Stimulated activated naive CD8-positive, alpha-beta T cell treated with anti-CD3 and anti-CD28 coated beads, Interleukin-15, Interleukin-2, amounts not matched to agents 100 ng/mL and 50 ng/mL, for 24 hours (primary cell): ENCODE data around the gene AMELX.

Source experiments
- H3K27ac Mint-ChIP-seq: one replicate; pipeline ENCODE4 v1.8.0; 2021; ENCODE audit warnings: mild to moderate bottlenecking, mixed read lengths
- H3K27me3 Mint-ChIP-seq: one replicate; pipeline ENCODE4 v1.8.0; 2021; ENCODE audit warnings: mixed read lengths
- H3K36me3 Mint-ChIP-seq: one replicate; pipeline ENCODE4 v1.8.0; 2021; ENCODE audit warnings: low read depth, mixed read lengths
- H3K4me1 Mint-ChIP-seq: one replicate; pipeline ENCODE4 v1.8.0; 2021; ENCODE audit warnings: low read depth, mixed read lengths
- H3K4me3 Mint-ChIP-seq: one replicate; pipeline ENCODE4 v1.8.0; 2021; ENCODE audit warnings: mild to moderate bottlenecking, mixed read lengths
- H3K9me3 Mint-ChIP-seq: one replicate; pipeline ENCODE4 v1.8.0; 2021; ENCODE audit warnings: mixed read lengths

AMELX gene

DNA sequence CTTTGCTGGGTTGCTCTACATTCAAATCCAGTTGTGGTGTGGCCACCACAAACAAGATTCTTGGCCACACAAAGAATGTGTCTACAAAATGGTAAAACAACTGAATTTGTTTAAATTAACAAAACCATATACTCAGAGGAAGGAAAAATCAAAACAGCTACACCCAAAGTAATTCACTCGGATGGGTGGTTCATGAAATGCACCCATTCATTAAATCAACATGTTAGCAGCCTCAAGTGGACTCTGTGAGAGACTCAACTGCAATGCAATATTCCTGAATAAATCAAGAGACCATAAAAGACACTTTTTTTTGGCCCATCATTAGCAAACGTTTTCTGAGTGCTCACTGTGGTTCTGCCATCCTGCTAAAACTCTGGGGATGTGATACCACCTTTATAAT, 11.2 kb upstream of the AMELX start:
- H3K36me3 Mint-ChIP-seq, result no peaks in the 10 kb centered on the region
- no peaks in the 10 kb centered on the region for H3K27me3 Mint-ChIP-seq

DNA sequence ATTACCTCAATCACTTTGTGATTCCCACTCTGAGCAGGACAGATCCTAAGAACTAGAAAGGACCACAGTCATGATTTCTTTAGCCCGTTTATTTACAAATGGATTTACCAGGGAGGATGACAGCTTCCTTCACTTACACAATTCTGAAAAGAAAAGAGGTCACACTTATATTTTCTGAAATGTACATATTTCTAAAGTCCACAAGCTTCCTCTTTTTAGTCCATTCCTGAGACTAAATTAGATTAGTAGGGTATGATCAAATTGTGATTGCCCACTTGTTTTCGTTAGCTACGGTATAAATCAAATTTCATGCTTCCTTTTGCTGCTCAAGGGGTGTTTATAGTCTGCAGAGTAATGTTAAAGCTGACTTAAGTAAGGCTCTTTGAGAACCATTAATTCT, 7.6 kb upstream of the AMELX start:
- Mint-ChIP-seq H3K4me3 (no peak overlapping the region), H3K27ac (no peak overlapping the region), H3K4me1 (no peaks in the 10 kb centered on the region), H3K36me3 (no peaks in the 10 kb centered on the region), H3K27me3 (no peaks in the 10 kb centered on the region), H3K9me3 (no peaks in the 10 kb centered on the region)

More for the DNA sequence above, 11.2 kb upstream of the AMELX start:
- H3K9me3 Mint-ChIP-seq, result no peaks in the 10 kb centered on the region
- no peak overlapping the region for H3K27ac Mint-ChIP-seq
- no peak overlapping the region for H3K4me3 Mint-ChIP-seq
- no peaks in the 10 kb centered on the region for H3K4me1 Mint-ChIP-seq

DNA sequence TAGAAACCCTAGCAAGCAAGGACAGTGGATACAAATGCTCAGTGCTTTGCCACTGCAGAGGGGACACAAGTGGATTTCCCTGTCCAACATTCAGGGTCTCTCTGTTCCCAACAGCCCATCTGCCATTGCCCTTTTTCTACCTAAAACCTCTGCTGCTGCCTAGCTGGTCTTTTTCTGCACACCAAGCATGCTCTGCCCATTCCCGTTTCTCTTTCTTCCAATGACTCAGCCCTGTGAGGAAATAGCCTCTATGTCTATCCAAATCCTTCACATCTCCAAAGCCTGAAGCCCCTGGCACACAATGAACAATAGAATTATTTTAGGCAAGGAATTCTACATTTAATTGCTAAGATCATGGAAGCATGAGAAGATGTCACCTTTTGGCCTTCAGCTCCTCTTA, 5.7 kb upstream of the AMELX start:
- H3K27ac Mint-ChIP-seq, result no peak overlapping the region
- no peaks in the 10 kb centered on the region for H3K9me3 Mint-ChIP-seq
- H3K4me1 Mint-ChIP-seq, result no peaks in the 10 kb centered on the region
- H3K4me3 Mint-ChIP-seq, result no peak overlapping the region
- no peaks in the 10 kb centered on the region for H3K36me3 Mint-ChIP-seq
- no peaks in the 10 kb centered on the region for H3K27me3 Mint-ChIP-seq

DNA sequence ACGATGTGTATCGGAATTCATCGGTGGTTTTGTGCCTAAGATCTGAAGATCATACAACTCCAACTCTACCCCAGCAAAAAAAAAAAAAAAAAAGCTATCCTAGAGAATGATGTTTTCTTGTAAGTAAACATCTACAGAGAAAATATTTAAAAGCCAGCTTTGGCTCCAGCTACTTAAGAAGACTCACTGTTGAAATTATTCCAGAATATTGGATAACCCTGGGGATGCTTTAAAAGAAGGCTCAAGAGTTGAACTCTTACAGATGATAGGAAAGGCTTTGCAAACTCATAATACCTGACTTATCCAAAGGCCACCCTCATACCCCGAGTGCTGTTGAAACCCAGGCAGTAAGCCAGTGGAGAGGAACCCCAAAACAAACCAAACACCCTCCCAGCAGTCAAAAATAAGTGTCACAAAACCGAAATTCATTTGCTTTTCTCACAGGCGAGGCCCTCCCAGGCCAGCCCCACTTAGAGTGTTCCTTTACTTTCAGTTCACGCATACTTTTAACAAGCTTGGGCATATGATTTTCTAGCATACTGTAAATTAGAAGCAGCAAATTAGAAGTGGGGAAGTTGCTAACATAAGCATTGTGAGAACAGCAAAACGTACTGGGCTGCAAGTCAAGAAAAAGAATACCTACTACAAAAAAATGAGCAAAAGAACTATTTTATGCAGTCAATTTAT, 2.7 kb upstream of the AMELX start:
- Mint-ChIP-seq H3K4me3 (no peak overlapping the region), H3K9me3 (no peaks in the 10 kb centered on the region), H3K27ac (no peak overlapping the region), H3K4me1 (no peaks in the 10 kb centered on the region), H3K27me3 (no peaks in the 10 kb centered on the region), H3K36me3 (no peaks in the 10 kb centered on the region)

DNA sequence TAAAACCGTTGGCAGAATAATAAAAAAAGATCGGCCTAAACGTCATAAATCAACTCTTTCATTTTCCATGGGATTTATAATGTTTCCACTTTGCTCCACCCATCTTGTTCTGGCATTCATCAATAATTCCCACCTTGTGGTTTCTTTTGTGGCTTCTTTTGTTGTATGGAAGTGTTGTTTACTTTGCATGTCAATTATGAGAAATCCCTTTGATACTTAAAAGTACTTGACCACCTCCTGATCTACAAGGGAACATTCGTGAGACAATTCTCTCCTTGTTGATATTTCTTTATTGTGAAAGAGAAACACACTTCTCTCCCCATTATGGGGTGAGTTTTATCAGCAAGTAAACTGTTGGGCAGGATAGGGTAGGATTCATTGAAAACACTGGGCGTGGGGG, 2.8 kb downstream of the AMELX start:
- H3K27me3 Mint-ChIP-seq, result peaks cover 3% of the 10 kb centered on the region
- H3K36me3 Mint-ChIP-seq, result no peaks in the 10 kb centered on the region
- H3K27ac Mint-ChIP-seq, result no peak overlapping the region
- H3K4me1 Mint-ChIP-seq, result no peaks in the 10 kb centered on the region
- no peak overlapping the region for H3K4me3 Mint-ChIP-seq
- H3K9me3 Mint-ChIP-seq, result no peaks in the 10 kb centered on the region

DNA sequence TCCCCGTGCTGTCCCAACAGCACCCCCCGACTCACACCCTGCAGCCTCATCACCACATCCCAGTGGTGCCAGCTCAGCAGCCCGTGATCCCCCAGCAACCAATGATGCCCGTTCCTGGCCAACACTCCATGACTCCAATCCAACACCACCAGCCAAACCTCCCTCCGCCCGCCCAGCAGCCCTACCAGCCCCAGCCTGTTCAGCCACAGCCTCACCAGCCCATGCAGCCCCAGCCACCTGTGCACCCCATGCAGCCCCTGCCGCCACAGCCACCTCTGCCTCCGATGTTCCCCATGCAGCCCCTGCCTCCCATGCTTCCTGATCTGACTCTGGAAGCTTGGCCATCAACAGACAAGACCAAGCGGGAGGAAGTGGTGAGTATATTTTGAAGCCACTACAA, 5.4 kb downstream of the AMELX start:
- H3K4me1 Mint-ChIP-seq, result no peaks in the 10 kb centered on the region

DNA sequence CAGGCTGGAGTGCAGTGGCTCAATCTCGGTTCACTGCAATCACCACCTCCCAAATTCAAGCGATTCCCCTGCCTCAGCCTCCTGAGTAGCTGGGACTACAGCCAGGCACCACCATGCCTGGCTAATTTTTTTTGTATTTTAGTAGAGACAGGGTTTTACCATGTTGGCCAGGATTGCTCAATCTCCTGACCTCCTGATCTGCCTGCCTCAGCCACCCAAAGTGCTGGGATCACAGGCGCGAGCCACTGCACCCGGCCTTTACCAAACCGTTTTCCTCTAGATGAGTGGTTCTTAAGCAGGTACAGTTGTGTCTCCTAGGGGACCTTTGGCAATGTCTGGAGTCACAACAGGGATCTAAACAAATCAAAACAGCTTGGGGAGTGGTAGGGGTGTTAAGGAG, 11.6 kb downstream of the AMELX start:
- Mint-ChIP-seq H3K36me3 (no peaks in the 10 kb centered on the region), H3K27ac (no peak overlapping the region), H3K4me1 (no peaks in the 10 kb centered on the region), H3K4me3 (no peak overlapping the region), H3K27me3 (no peaks in the 10 kb centered on the region), H3K9me3 (no peaks in the 10 kb centered on the region)

More for the DNA sequence above, 5.4 kb downstream of the AMELX start:
- no peaks in the 10 kb centered on the region for H3K9me3 Mint-ChIP-seq
- no peak overlapping the region for H3K4me3 Mint-ChIP-seq
- peaks cover 3% of the 10 kb centered on the region for H3K27me3 Mint-ChIP-seq
- H3K36me3 Mint-ChIP-seq, result no peaks in the 10 kb centered on the region
- no peak overlapping the region for H3K27ac Mint-ChIP-seq

DNA sequence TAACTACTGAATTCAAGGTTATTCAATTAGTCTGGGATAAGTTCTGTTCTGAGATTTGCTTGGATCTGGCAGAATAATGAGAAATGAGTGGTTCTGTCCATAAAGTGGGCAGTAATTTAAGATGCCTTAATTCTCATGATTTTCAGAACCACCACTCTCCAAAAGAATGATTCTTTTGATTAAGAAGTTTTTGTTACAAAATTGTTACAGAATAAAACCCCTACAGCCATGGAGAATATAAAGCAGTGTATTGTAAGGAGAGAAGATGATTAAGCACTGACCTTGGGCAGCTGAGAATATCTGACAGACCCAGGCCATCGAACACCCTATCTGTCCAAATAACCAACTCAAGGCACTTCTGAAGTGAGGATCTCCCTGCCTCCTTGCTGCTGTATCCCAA, 12.4 kb downstream of the AMELX start:
- Mint-ChIP-seq H3K4me1 (no peaks in the 10 kb centered on the region), H3K36me3 (no peaks in the 10 kb centered on the region), H3K9me3 (no peaks in the 10 kb centered on the region), H3K27ac (no peak overlapping the region), H3K4me3 (no peak overlapping the region), H3K27me3 (no peaks in the 10 kb centered on the region)

DNA sequence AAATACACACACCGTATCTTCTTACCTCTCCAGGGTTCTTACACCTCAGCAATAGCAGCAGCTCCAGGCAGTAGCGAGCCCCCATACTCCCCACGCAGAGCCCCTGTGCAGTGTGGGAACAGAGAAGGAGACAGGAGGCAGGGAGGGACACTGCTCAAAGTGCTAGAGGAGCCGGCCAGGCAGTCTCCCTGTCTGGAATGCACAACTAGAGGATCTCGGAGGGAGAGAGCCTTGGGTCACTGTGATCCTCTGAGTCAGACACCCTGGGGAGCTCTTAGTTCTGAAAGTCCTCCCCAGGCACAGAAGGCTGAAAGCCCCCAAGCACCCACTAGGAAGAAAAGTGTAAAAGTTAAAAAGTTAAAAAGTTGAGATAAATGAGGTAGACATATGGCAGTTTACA, 16.0 kb downstream of the AMELX start:
- Mint-ChIP-seq H3K9me3 (no peaks in the 10 kb centered on the region), H3K36me3 (no peaks in the 10 kb centered on the region), H3K4me1 (no peaks in the 10 kb centered on the region), H3K27ac (no peak overlapping the region), H3K27me3 (no peaks in the 10 kb centered on the region), H3K4me3 (no peak overlapping the region)

DNA sequence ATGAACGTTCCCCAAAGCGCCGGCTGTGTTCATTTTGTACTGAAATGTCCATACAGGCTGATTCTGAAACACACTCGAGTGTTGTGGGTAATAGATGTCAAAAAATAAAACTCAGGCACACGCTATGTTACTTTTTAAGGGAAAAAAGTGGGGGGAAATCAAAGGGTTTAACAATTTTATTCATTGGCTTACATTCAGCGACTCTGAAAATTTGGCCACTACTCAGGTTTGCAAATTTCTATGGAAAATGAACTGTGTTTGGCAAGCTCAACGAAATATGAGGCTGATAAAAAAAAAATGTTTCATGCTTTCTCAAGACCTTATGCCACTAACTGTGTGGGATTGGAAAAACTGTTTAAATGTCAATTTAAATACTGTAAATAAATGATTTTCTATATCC, 18.5 kb downstream of the AMELX start:
- Mint-ChIP-seq H3K4me3 (no peak overlapping the region), H3K36me3 (no peaks in the 10 kb centered on the region), H3K27ac (no peak overlapping the region), H3K4me1 (no peaks in the 10 kb centered on the region), H3K9me3 (no peaks in the 10 kb centered on the region), H3K27me3 (no peaks in the 10 kb centered on the region)

DNA sequence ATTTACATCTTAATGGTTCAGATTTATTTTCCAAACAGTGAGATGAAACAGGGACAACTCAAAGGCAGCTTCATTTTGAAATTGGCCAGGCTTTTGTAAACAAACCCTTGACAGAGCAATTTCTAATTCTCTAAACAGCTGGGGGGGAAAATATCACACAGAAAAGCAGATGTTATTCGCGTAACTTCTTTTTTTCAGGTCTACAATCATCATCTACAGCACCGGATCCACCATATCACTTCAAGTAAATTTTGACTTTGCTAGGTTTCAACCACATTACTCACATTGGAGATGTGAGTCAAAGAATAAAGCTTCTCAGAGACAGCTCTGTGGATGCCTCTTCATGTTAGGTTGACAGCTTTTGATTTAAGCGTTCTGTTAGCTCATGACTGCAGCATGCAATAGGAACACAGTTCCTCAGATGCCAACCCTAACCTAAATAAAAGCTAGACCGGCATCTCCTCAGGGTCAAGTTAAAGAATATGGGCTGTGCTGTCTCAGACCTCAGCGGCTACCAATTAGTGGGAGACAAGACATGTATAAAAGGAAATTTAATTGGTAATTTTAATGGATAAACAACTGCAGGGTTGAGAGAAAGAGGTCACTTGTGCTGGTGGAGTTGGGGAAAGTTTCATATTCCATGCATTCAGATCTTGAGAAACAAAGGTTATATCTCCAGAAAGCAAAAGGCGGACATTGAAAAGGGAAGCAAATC, 26.8 kb downstream of the AMELX start:
- Mint-ChIP-seq H3K4me1 (no peaks in the 10 kb centered on the region), H3K36me3 (no peaks in the 10 kb centered on the region), H3K27ac (no peak overlapping the region), H3K4me3 (no peak overlapping the region), H3K9me3 (peaks cover 3% of the 10 kb centered on the region), H3K27me3 (no peaks in the 10 kb centered on the region)

DNA sequence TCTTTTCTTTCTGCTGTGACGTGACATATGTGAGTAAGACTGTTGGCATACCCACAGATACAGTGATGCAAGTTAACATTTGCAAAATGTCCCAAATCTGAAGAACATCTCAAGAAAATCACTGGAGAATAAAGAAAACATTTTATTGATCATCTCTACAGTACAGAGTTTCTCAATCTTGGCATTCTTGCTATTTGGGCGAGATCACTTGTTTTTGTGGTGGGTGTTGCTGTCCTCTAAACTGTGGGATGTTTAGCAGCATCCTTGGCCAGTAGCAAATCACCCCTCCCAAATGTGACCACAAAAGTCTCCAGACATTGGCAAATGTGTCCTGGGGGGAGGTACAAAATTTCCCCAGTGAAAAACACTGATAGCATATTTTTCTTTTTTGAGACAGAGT, 28.8 kb downstream of the AMELX start:
- no peak overlapping the region for H3K4me3 Mint-ChIP-seq
- H3K27ac Mint-ChIP-seq, result no peak overlapping the region
- H3K4me1 Mint-ChIP-seq, result no peaks in the 10 kb centered on the region
- H3K36me3 Mint-ChIP-seq, result no peaks in the 10 kb centered on the region
- peaks cover 3% of the 10 kb centered on the region for H3K9me3 Mint-ChIP-seq
- H3K27me3 Mint-ChIP-seq, result no peaks in the 10 kb centered on the region

DNA sequence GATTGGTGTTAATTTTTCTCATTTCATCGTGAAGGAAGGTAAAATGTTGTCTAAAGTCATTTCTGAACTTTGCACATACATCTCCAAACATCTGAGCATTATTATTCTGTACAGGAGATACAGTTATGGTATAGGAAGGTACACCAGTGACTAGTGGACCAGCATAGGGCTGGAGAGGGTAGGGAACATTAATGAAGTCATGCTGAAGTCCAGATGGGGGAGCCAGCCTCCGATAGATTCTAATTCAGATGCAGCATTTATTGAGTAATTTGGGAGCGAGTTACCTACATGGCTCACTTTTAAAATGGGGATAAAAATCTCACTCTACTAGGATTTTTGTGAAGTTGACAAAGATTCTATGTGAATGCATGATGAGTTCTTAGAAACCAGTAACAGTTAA, 34.9 kb downstream of the AMELX start:
- no peaks in the 10 kb centered on the region for H3K4me1 Mint-ChIP-seq

DNA sequence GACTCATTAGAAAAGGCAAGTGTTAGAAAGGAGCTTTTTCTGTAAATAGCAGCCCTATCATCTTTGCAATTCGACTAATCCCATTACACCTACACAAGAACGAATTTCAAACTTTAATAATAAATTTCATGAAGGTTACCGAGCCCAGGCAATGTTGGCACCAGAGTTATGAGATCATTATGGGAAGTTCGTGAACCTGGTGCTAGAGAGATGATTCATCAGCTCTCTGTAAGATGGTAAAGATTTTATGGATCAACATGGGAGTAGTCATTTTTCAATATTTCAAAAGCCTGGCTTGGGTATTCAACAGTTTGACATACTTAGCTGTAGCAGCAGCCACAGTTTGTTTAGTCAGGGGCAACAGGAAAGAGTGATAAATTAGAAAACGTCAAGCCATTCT, 35.8 kb downstream of the AMELX start:
- Mint-ChIP-seq H3K4me3 (no peak overlapping the region), H3K27me3 (no peaks in the 10 kb centered on the region), H3K9me3 (no peaks in the 10 kb centered on the region), H3K4me1 (no peaks in the 10 kb centered on the region), H3K36me3 (no peaks in the 10 kb centered on the region), H3K27ac (no peak overlapping the region)

More for the DNA sequence above, 34.9 kb downstream of the AMELX start:
- Mint-ChIP-seq H3K27me3 (no peaks in the 10 kb centered on the region), H3K36me3 (no peaks in the 10 kb centered on the region), H3K27ac (no peak overlapping the region), H3K9me3 (peaks cover 2% of the 10 kb centered on the region), H3K4me3 (no peak overlapping the region)

DNA sequence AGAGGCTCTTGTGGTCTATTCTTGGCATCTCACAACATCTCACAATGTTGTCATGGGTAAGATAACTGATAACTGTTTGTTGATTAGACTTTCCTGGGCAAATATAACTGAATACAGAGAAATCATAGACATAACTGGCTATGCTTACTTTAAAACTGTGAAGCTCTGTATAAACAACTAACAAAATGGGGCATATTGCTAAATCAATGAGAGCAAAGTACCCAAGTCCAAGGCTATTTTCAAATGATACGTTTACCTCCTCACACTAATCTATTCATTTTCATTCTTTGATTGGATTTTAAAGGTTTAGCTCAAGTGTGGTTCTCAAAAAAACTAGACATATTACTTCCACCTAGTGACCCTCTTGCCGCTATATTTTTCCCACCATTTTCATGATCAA, 38.6 kb downstream of the AMELX start:
- no peaks in the 10 kb centered on the region for H3K4me1 Mint-ChIP-seq
- no peak overlapping the region for H3K4me3 Mint-ChIP-seq
- no peaks in the 10 kb centered on the region for H3K27me3 Mint-ChIP-seq
- H3K36me3 Mint-ChIP-seq, result no peaks in the 10 kb centered on the region
- H3K9me3 Mint-ChIP-seq, result no peaks in the 10 kb centered on the region
- H3K27ac Mint-ChIP-seq, result no peak overlapping the region

DNA sequence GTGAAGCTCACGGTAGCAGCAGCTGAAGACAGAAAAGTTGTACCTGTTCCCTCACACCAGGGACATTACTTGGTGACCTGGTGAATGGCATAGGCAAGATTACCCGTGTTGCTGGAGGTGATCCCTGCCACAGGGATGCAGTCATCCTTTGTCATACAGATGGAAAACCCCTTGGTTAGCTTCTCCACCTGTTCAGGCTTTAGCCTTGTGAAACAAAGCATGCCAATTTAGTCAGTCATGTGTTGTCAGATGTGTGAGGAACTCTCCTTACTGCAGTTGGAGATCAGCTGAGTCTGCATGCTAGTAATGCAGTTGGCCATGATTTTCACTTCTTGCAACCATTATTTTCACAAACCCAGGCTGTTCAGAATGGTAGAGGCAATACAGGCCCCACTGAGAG, 41.0 kb downstream of the AMELX start:
- H3K36me3 Mint-ChIP-seq, result no peaks in the 10 kb centered on the region
- no peak overlapping the region for H3K27ac Mint-ChIP-seq
- H3K4me3 Mint-ChIP-seq, result no peak overlapping the region
- no peaks in the 10 kb centered on the region for H3K9me3 Mint-ChIP-seq
- H3K27me3 Mint-ChIP-seq, result no peaks in the 10 kb centered on the region
- H3K4me1 Mint-ChIP-seq, result no peaks in the 10 kb centered on the region
